Measurements from ENCODE around the gene NUDT3.
"Not testable (repeated sequence)": the region's sequence is repeated elsewhere in the genome, so short reads cannot be mapped to it uniquely, and the experiment has no call there.

Gene NUDT3

GRCh38 chr6:34338377-34338776, 54.1 kb downstream of the NUDT3 start:
- Mint-ChIP-seq H3K27ac (no peak overlapping the region), H3K4me1 (peaks cover 32% of the 10 kb centered on the region), H3K9me3 (no peaks in the 10 kb centered on the region), H3K27me3 (ENCODE audit: low read depth, poor library complexity) (peaks cover 3% of the 10 kb centered on the region), H3K36me3 (ENCODE audit: low read depth) (peaks cover 43% of the 10 kb centered on the region), H3K4me3 (no peak overlapping the region)
- no peak for DNase-seq
- no peak for TF ChIP-seq CTCF (IDR thresholded peaks at IDR 0.05)

- no peak overlapping the region for H3K4me3 Mint-ChIP-seq
- peak overlapping the region; percentile 13 for H3K27ac Mint-ChIP-seq
- H3K9me3 Mint-ChIP-seq = no peaks in the 10 kb centered on the region
- H3K36me3 Mint-ChIP-seq (ENCODE audit: low read depth) = peaks cover 34% of the 10 kb centered on the region
- H3K27me3 Mint-ChIP-seq (ENCODE audit: low read depth, poor library complexity) = no peaks in the 10 kb centered on the region
- no peak for TF ChIP-seq CTCF (IDR thresholded peaks at IDR 0.05)
- peaks cover 32% of the 10 kb centered on the region for H3K4me1 Mint-ChIP-seq
- no peak for DNase-seq
Observed at GRCh38 chr6:34334796-34335416, 57.6 kb downstream of the NUDT3 start.

- H3K27me3 Mint-ChIP-seq (ENCODE audit: low read depth, poor library complexity) = no peaks in the 10 kb centered on the region
- DNase-seq = no peak
- no peak for TF ChIP-seq CTCF (IDR thresholded peaks at IDR 0.05)
- no peak overlapping the region for H3K4me3 Mint-ChIP-seq
- H3K27ac Mint-ChIP-seq = no peak overlapping the region
- H3K9me3 Mint-ChIP-seq = no peaks in the 10 kb centered on the region
- H3K36me3 Mint-ChIP-seq (ENCODE audit: low read depth) = peaks cover 37% of the 10 kb centered on the region
- H3K4me1 Mint-ChIP-seq = peaks cover 32% of the 10 kb centered on the region
Observed at GRCh38 chr6:34333858-34334257, 58.6 kb downstream of the NUDT3 start.

- no peak for TF ChIP-seq CTCF (IDR thresholded peaks at IDR 0.05)
- no peak for DNase-seq
- peaks cover 41% of the 10 kb centered on the region for H3K36me3 Mint-ChIP-seq (ENCODE audit: low read depth)
- H3K9me3 Mint-ChIP-seq = no peaks in the 10 kb centered on the region
- no peaks in the 10 kb centered on the region for H3K27me3 Mint-ChIP-seq (ENCODE audit: low read depth, poor library complexity)
- peaks cover 40% of the 10 kb centered on the region for H3K4me1 Mint-ChIP-seq
- H3K27ac Mint-ChIP-seq = no peak overlapping the region
- no peak overlapping the region for H3K4me3 Mint-ChIP-seq
Observed at GRCh38 chr6:34332251-34333198, 59.9 kb downstream of the NUDT3 start.

- peaks cover 40% of the 10 kb centered on the region for H3K4me1 Mint-ChIP-seq
- H3K4me3 Mint-ChIP-seq = no peak overlapping the region
- H3K36me3 Mint-ChIP-seq (ENCODE audit: low read depth) = peaks cover 45% of the 10 kb centered on the region
- TF ChIP-seq CTCF (IDR thresholded peaks at IDR 0.05) = no peak
- H3K27ac Mint-ChIP-seq = peak overlapping the region; percentile 56
- H3K9me3 Mint-ChIP-seq = no peaks in the 10 kb centered on the region
- no peak for DNase-seq
- no peaks in the 10 kb centered on the region for H3K27me3 Mint-ChIP-seq (ENCODE audit: low read depth, poor library complexity)
Observed at GRCh38 chr6:34331371-34332050, 61.0 kb downstream of the NUDT3 start.

- DNase-seq; H3K4me3 Mint-ChIP-seq; H3K9me3 Mint-ChIP-seq; H3K27ac Mint-ChIP-seq; H3K27me3 Mint-ChIP-seq (ENCODE audit: low read depth, poor library complexity): not testable (repeated sequence)
- H3K4me1 Mint-ChIP-seq = peaks cover 41% of the 10 kb centered on the region
- H3K36me3 Mint-ChIP-seq (ENCODE audit: low read depth) = peaks cover 38% of the 10 kb centered on the region
Observed at GRCh38 chr6:34329814-34330213, 62.7 kb downstream of the NUDT3 start.
